GM21717 (cell line): ENCODE measurements around the gene MYADML2.

Experiments used
- ATAC-seq: cut with Tn5 transposase; IDR thresholded peaks from one replicate; pipeline ENCODE4 v1.9.1; 2021; ENCODE audit warnings: mild to moderate bottlenecking, moderate library complexity; ENCODE audit not compliant: unreplicated experiment

MYADML2 gene

GRCh38 chr17:81901167-81902022 lies 45.6 kb downstream of the MYADML2 start:
- no peak for ATAC-seq

- no peak for ATAC-seq
Measured at GRCh38 chr17:81900181-81900820, 46.7 kb downstream of the MYADML2 start.

- no peak for ATAC-seq
Measured at GRCh38 chr17:81899514-81900166, 47.4 kb downstream of the MYADML2 start.

GRCh38 chr17:81898885-81899284 lies 48.1 kb downstream of the MYADML2 start:
- ATAC-seq: no peak

GRCh38 chr17:81898029-81898866 lies 48.8 kb downstream of the MYADML2 start:
- no peak for ATAC-seq

GRCh38 chr17:81895400-81895799 lies 51.6 kb downstream of the MYADML2 start:
- no peak for ATAC-seq

GRCh38 chr17:81891303-81891552 lies 55.8 kb downstream of the MYADML2 start:
- peak; percentile 23 for ATAC-seq

- no peak for ATAC-seq
Measured at GRCh38 chr17:81890447-81891302, 56.4 kb downstream of the MYADML2 start.
